GM23338 (cell line): ENCODE results near the gene KRTAP3-2.

Source experiments
- CREB1 ChIP-seq: fragments of 250-450 bp; sonication (Bioruptor Pico); IDR thresholded peaks from 2 replicates; pipeline ENCODE4 v1.5.0; 2020; ENCODE audit warnings: low read depth, mild to moderate bottlenecking, moderate library complexity
- EZH2 ChIP-seq: fragments of 200-600 bp; sonication (generic); IDR thresholded peaks from one replicate; pipeline ENCODE4 v1.8.0; 2017; ENCODE audit warnings: antibody characterized with exemption, mild to moderate bottlenecking, low read depth; ENCODE audit not compliant: unreplicated experiment
- EZH2phosphoT487 ChIP-seq: fragments of 200-600 bp; sonication (generic); IDR thresholded peaks from one replicate; pipeline ENCODE4 v1.8.1; 2018; ENCODE audit warnings: antibody characterized with exemption; ENCODE audit not compliant: unreplicated experiment
- JUNB ChIP-seq: IDR thresholded peaks from one replicate; pipeline ENCODE4 v1.6.1; 2016; ENCODE audit warnings: antibody characterized with exemption; ENCODE audit not compliant: unreplicated experiment
- NANOG ChIP-seq: IDR thresholded peaks from 2 replicates; pipeline ENCODE4 v1.6.1; 2016; ENCODE audit warnings: antibody characterized with exemption, borderline replicate concordance
- POLR2AphosphoS5 ChIP-seq: IDR thresholded peaks from 2 replicates; pipeline ENCODE4 v1.6.1; 2016; ENCODE audit warnings: antibody characterized with exemption, low read depth
- STAT1 ChIP-seq: IDR thresholded peaks from one replicate; pipeline ENCODE4 v1.6.1; 2016; ENCODE audit warnings: antibody characterized with exemption; ENCODE audit not compliant: unreplicated experiment
- ZNF114 ChIP-seq: fragments of 250-450 bp; sonication (Bioruptor Pico); IDR thresholded peaks from 2 replicates; pipeline ENCODE4 v1.5.0; 2020; ENCODE audit warnings: mild to moderate bottlenecking, moderate library complexity
- ZNF331 ChIP-seq: fragments of 250-450 bp; sonication (Bioruptor Pico); IDR thresholded peaks from 2 replicates; pipeline ENCODE4 v1.5.0; 2020; ENCODE audit warnings: low read depth, mild to moderate bottlenecking, moderate library complexity
- TF ChIP-seq, protein P1 (sequence below), 2 experiments: fragments of 200-600 bp in 1 of 2; sonication (generic) in 1 of 2; conservative IDR thresholded peaks; 2 replicates each; pipeline versions ENCODE4 v1.5.1 to v1.6.1; 2016 to 2017; ENCODE audit warnings: antibody characterized with exemption in 2 of 2, low read depth in 2 of 2, mild to moderate bottlenecking in 2 of 2, moderate library complexity in 1 of 2
- TF ChIP-seq, protein P2 (sequence below): IDR thresholded peaks from one replicate; pipeline ENCODE4 v1.6.1; 2018; ENCODE audit warnings: antibody characterized with exemption; ENCODE audit not compliant: unreplicated experiment
- TF ChIP-seq, protein P3 (sequence below): IDR thresholded peaks from 2 replicates; pipeline ENCODE4 v1.6.1; 2016; ENCODE audit warnings: antibody characterized with exemption
- TF ChIP-seq, protein P4 (sequence below): fragments of 250-450 bp; sonication (Bioruptor Pico); IDR thresholded peaks from 2 replicates; pipeline ENCODE4 v1.5.0; 2020; ENCODE audit warnings: mild to moderate bottlenecking, moderate library complexity

DNA sequence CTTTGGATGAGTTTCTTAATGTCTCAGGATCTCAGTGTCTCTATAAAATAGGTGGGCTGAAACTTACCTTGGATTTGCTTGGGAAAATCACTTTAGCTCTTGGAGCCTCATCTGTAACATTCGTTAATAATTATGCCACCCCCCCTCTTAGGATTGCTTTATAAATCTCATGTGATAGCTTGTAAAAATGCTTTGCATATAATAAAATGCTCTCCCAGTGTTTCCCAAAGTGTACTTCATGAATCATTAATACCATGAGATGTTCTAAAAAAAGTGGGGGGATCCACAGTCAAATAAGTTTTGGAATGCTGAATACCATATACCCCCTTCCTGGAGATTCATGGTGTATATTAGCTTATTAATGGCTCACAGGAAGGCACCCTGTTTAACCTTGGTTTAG lies 38.1 kb downstream of the KRTAP3-2 start:
- TF ChIP-seq, protein P1, sequence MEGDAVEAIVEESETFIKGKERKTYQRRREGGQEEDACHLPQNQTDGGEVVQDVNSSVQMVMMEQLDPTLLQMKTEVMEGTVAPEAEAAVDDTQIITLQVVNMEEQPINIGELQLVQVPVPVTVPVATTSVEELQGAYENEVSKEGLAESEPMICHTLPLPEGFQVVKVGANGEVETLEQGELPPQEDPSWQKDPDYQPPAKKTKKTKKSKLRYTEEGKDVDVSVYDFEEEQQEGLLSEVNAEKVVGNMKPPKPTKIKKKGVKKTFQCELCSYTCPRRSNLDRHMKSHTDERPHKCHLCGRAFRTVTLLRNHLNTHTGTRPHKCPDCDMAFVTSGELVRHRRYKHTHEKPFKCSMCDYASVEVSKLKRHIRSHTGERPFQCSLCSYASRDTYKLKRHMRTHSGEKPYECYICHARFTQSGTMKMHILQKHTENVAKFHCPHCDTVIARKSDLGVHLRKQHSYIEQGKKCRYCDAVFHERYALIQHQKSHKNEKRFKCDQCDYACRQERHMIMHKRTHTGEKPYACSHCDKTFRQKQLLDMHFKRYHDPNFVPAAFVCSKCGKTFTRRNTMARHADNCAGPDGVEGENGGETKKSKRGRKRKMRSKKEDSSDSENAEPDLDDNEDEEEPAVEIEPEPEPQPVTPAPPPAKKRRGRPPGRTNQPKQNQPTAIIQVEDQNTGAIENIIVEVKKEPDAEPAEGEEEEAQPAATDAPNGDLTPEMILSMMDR (conservative IDR thresholded peaks at IDR 0.05; ENCODE audit: low read depth in 2 of 2), result no peak
- no peak for TF ChIP-seq EZH2
- no peak for TF ChIP-seq POLR2AphosphoS5
- TF ChIP-seq, protein P2, sequence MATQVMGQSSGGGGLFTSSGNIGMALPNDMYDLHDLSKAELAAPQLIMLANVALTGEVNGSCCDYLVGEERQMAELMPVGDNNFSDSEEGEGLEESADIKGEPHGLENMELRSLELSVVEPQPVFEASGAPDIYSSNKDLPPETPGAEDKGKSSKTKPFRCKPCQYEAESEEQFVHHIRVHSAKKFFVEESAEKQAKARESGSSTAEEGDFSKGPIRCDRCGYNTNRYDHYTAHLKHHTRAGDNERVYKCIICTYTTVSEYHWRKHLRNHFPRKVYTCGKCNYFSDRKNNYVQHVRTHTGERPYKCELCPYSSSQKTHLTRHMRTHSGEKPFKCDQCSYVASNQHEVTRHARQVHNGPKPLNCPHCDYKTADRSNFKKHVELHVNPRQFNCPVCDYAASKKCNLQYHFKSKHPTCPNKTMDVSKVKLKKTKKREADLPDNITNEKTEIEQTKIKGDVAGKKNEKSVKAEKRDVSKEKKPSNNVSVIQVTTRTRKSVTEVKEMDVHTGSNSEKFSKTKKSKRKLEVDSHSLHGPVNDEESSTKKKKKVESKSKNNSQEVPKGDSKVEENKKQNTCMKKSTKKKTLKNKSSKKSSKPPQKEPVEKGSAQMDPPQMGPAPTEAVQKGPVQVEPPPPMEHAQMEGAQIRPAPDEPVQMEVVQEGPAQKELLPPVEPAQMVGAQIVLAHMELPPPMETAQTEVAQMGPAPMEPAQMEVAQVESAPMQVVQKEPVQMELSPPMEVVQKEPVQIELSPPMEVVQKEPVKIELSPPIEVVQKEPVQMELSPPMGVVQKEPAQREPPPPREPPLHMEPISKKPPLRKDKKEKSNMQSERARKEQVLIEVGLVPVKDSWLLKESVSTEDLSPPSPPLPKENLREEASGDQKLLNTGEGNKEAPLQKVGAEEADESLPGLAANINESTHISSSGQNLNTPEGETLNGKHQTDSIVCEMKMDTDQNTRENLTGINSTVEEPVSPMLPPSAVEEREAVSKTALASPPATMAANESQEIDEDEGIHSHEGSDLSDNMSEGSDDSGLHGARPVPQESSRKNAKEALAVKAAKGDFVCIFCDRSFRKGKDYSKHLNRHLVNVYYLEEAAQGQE, result no peak
- no peak for TF ChIP-seq JUNB
- no peak for TF ChIP-seq STAT1
- TF ChIP-seq EZH2phosphoT487, result no peak
- TF ChIP-seq CREB1, result no peak
- TF ChIP-seq, protein P3, sequence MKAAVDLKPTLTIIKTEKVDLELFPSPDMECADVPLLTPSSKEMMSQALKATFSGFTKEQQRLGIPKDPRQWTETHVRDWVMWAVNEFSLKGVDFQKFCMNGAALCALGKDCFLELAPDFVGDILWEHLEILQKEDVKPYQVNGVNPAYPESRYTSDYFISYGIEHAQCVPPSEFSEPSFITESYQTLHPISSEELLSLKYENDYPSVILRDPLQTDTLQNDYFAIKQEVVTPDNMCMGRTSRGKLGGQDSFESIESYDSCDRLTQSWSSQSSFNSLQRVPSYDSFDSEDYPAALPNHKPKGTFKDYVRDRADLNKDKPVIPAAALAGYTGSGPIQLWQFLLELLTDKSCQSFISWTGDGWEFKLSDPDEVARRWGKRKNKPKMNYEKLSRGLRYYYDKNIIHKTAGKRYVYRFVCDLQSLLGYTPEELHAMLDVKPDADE, result no peak
- no peak for TF ChIP-seq ZNF114 (CRISPR knock-in tag)
- no peak for TF ChIP-seq ZNF331 (CRISPR knock-in tag)
- no peak for TF ChIP-seq NANOG
- TF ChIP-seq, protein P4, sequence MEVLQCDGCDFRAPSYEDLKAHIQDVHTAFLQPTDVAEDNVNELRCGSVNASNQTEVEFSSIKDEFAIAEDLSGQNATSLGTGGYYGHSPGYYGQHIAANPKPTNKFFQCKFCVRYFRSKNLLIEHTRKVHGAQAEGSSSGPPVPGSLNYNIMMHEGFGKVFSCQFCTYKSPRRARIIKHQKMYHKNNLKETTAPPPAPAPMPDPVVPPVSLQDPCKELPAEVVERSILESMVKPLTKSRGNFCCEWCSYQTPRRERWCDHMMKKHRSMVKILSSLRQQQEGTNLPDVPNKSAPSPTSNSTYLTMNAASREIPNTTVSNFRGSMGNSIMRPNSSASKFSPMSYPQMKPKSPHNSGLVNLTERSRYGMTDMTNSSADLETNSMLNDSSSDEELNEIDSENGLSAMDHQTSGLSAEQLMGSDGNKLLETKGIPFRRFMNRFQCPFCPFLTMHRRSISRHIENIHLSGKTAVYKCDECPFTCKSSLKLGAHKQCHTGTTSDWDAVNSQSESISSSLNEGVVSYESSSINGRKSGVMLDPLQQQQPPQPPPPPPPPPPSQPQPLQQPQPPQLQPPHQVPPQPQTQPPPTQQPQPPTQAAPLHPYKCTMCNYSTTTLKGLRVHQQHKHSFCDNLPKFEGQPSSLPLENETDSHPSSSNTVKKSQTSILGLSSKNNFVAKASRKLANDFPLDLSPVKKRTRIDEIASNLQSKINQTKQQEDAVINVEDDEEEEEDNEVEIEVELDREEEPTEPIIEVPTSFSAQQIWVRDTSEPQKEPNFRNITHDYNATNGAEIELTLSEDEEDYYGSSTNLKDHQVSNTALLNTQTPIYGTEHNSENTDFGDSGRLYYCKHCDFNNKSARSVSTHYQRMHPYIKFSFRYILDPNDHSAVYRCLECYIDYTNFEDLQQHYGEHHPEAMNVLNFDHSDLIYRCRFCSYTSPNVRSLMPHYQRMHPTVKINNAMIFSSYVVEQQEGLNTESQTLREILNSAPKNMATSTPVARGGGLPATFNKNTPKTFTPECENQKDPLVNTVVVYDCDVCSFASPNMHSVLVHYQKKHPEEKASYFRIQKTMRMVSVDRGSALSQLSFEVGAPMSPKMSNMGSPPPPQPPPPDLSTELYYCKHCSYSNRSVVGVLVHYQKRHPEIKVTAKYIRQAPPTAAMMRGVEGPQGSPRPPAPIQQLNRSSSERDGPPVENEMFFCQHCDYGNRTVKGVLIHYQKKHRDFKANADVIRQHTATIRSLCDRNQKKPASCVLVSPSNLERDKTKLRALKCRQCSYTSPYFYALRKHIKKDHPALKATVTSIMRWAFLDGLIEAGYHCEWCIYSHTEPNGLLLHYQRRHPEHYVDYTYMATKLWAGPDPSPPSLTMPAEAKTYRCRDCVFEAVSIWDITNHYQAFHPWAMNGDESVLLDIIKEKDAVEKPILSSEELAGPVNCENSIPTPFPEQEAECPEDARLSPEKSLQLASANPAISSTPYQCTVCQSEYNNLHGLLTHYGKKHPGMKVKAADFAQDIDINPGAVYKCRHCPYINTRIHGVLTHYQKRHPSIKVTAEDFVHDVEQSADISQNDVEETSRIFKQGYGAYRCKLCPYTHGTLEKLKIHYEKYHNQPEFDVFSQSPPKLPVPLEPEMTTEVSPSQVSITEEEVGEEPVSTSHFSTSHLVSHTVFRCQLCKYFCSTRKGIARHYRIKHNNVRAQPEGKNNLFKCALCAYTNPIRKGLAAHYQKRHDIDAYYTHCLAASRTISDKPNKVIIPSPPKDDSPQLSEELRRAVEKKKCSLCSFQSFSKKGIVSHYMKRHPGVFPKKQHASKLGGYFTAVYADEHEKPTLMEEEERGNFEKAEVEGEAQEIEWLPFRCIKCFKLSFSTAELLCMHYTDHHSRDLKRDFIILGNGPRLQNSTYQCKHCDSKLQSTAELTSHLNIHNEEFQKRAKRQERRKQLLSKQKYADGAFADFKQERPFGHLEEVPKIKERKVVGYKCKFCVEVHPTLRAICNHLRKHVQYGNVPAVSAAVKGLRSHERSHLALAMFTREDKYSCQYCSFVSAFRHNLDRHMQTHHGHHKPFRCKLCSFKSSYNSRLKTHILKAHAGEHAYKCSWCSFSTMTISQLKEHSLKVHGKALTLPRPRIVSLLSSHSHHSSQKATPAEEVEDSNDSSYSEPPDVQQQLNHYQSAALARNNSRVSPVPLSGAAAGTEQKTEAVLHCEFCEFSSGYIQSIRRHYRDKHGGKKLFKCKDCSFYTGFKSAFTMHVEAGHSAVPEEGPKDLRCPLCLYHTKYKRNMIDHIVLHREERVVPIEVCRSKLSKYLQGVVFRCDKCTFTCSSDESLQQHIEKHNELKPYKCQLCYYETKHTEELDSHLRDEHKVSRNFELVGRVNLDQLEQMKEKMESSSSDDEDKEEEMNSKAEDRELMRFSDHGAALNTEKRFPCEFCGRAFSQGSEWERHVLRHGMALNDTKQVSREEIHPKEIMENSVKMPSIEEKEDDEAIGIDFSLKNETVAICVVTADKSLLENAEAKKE (CRISPR knock-in tag), result no peak
